ENCODE measurements around the gene SMYD3.

The SMYD3 gene

DNA sequence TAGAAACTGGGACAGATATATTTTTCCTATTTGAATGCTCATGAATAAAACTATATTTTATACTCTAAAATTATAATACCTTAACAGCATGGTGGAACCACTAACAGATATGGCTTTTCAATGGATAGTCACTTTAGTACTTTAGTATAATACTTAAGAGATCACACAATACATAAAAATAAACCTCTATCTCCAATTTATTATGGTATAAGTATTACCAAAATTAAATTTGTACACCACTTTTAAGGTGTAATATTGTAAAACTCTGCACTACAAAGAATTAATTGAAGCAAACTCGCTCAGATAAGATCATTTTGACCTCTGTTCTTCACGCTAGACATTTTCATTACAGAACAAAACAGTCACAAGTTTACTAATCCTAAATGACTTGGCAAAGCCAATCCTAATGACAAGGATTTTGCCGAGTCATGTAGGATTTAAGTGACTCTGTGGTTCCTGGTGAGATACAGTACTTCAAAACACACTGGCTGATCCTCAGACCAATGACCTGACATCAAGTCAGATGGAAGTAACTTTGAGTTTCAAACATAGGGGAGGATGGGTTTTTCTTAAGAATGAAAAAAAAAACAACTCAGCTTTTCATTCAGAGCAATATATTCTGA is 200.6 kb downstream of the SMYD3 start:
- Histone ChIP-seq H2AFZ (ENCODE audit: low read depth, low read length) (no peak overlapping the region), H3K36me3 (ENCODE audit: insufficient read depth, low read length) (no peaks in the 10 kb centered on the region), H3K4me2 (ENCODE audit: insufficient read depth, low read length) (no peak overlapping the region), H4K20me1 (ENCODE audit: insufficient read depth, low read length) (no peaks in the 10 kb centered on the region), H3K9ac (ENCODE audit: low read depth, low read length) (no peak overlapping the region), H3K4me3 (ENCODE audit: low read depth in 1 of 2, low read length in 2 of 2) (no peak overlapping the region), H3K27me3 (ENCODE audit: insufficient read depth, low read length, poor library complexity) (no peaks in the 10 kb centered on the region), H3K79me2 (ENCODE audit: insufficient read depth, low read length) (no peaks in the 10 kb centered on the region), H3K27ac (ENCODE audit: low read length) (no peak overlapping the region), H3K9me3 (ENCODE audit: insufficient read depth, low read length, severe bottlenecking) (no peaks in the 10 kb centered on the region), H3K4me1 (ENCODE audit: insufficient read depth, low read length) (no peaks in the 10 kb centered on the region)
- ATAC-seq (ENCODE audit: insufficient read depth, low read depth) (no peak), DNase-seq (no peak)
- TF ChIP-seq, protein P1, sequence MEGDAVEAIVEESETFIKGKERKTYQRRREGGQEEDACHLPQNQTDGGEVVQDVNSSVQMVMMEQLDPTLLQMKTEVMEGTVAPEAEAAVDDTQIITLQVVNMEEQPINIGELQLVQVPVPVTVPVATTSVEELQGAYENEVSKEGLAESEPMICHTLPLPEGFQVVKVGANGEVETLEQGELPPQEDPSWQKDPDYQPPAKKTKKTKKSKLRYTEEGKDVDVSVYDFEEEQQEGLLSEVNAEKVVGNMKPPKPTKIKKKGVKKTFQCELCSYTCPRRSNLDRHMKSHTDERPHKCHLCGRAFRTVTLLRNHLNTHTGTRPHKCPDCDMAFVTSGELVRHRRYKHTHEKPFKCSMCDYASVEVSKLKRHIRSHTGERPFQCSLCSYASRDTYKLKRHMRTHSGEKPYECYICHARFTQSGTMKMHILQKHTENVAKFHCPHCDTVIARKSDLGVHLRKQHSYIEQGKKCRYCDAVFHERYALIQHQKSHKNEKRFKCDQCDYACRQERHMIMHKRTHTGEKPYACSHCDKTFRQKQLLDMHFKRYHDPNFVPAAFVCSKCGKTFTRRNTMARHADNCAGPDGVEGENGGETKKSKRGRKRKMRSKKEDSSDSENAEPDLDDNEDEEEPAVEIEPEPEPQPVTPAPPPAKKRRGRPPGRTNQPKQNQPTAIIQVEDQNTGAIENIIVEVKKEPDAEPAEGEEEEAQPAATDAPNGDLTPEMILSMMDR (IDR thresholded peaks at IDR 0.05; ENCODE audit: borderline replicate concordance, extremely low read depth, low read length, poor library complexity, severe bottlenecking): no peak
- no peak for TF ChIP-seq EZH2 (IDR thresholded peaks at IDR 0.05; ENCODE audit: borderline replicate concordance, low read depth, low read length, severe bottlenecking)

GRCh38 chr1:246304484-246305259 is 202.4 kb downstream of the SMYD3 start:
- TF ChIP-seq, protein P1 (IDR thresholded peaks at IDR 0.05; ENCODE audit: borderline replicate concordance, extremely low read depth, low read length, poor library complexity, severe bottlenecking): no peak
- TF ChIP-seq EZH2 (IDR thresholded peaks at IDR 0.05; ENCODE audit: borderline replicate concordance, low read depth, low read length, severe bottlenecking): no peak
- no peak for ATAC-seq (ENCODE audit: insufficient read depth, low read depth)

GRCh38 chr1:246302711-246303317 is 204.3 kb downstream of the SMYD3 start:
- Histone ChIP-seq H3K27me3 (ENCODE audit: insufficient read depth, low read length, poor library complexity) (no peaks in the 10 kb centered on the region), H2AFZ (ENCODE audit: low read depth, low read length) (no peak overlapping the region), H3K4me3 (ENCODE audit: low read depth in 1 of 2, low read length in 2 of 2) (no peak overlapping the region), H3K4me1 (ENCODE audit: insufficient read depth, low read length) (no peaks in the 10 kb centered on the region), H4K20me1 (ENCODE audit: insufficient read depth, low read length) (no peaks in the 10 kb centered on the region), H3K4me2 (ENCODE audit: insufficient read depth, low read length) (no peak overlapping the region), H3K9me3 (ENCODE audit: insufficient read depth, low read length, severe bottlenecking) (no peaks in the 10 kb centered on the region), H3K36me3 (ENCODE audit: insufficient read depth, low read length) (no peaks in the 10 kb centered on the region), H3K27ac (ENCODE audit: low read length) (no peak overlapping the region), H3K79me2 (ENCODE audit: insufficient read depth, low read length) (no peaks in the 10 kb centered on the region), H3K9ac (ENCODE audit: low read depth, low read length) (no peak overlapping the region)
- no peak for DNase-seq
- ATAC-seq (ENCODE audit: insufficient read depth, low read depth): no peak
- TF ChIP-seq, protein P1 (IDR thresholded peaks at IDR 0.05; ENCODE audit: borderline replicate concordance, extremely low read depth, low read length, poor library complexity, severe bottlenecking): no peak
- TF ChIP-seq EZH2 (IDR thresholded peaks at IDR 0.05; ENCODE audit: borderline replicate concordance, low read depth, low read length, severe bottlenecking): no peak

More at GRCh38 chr1:246304484-246305259, 202.4 kb downstream of the SMYD3 start:
- Histone ChIP-seq H3K4me1 (ENCODE audit: insufficient read depth, low read length) (no peaks in the 10 kb centered on the region), H2AFZ (ENCODE audit: low read depth, low read length) (no peak overlapping the region), H4K20me1 (ENCODE audit: insufficient read depth, low read length) (no peaks in the 10 kb centered on the region), H3K9me3 (ENCODE audit: insufficient read depth, low read length, severe bottlenecking) (no peaks in the 10 kb centered on the region), H3K79me2 (ENCODE audit: insufficient read depth, low read length) (no peaks in the 10 kb centered on the region), H3K9ac (ENCODE audit: low read depth, low read length) (no peak overlapping the region), H3K36me3 (ENCODE audit: insufficient read depth, low read length) (no peaks in the 10 kb centered on the region), H3K4me2 (ENCODE audit: insufficient read depth, low read length) (no peak overlapping the region), H3K27ac (ENCODE audit: low read length) (no peak overlapping the region), H3K27me3 (ENCODE audit: insufficient read depth, low read length, poor library complexity) (no peaks in the 10 kb centered on the region), H3K4me3 (ENCODE audit: low read depth in 1 of 2, low read length in 2 of 2) (no peak overlapping the region)
- no peak for DNase-seq

All from DND-41 (cell line).